Parathyroid adenoma (tissue), 2 donors: ENCODE data around the gene CFAP20DC.
"Not testable (repeated sequence)": the region's sequence is repeated elsewhere in the genome, so short reads cannot be mapped to it uniquely, and the experiment has no call there.

ENCODE experiments used
- H2AFZ ChIP-seq: fragments of 300-600 bp; sonication (generic); one replicate; pipeline ENCODE4 v1.7.0; 2017; ENCODE audit warnings: antibody characterized with exemption, mild to moderate bottlenecking
- H3K27ac ChIP-seq: fragments of 300-600 bp; sonication (generic); one replicate; pipeline ENCODE4 v1.7.0; 2017
- H3K27me3 ChIP-seq: fragments of 300-600 bp; sonication (generic); one replicate; pipeline ENCODE4 v1.7.0; 2017; ENCODE audit warnings: low read length; ENCODE audit not compliant: control insufficient read depth, insufficient read depth
- H3K36me3 ChIP-seq: fragments of 300-600 bp; sonication (generic); one replicate; pipeline ENCODE4 v1.7.0; 2017; ENCODE audit warnings: low read length; ENCODE audit not compliant: control insufficient read depth, insufficient read depth
- H3K4me1 ChIP-seq: fragments of 300-600 bp; sonication (generic); one replicate; pipeline ENCODE4 v1.7.0; 2017; ENCODE audit warnings: control low read depth
- H3K4me2 ChIP-seq: fragments of 300-600 bp; sonication (generic); one replicate; pipeline ENCODE4 v1.7.0; 2017; ENCODE audit warnings: low read length
- H3K4me3 ChIP-seq: fragments of 300-600 bp; sonication (generic); one replicate; pipeline ENCODE4 v1.7.0; 2017; ENCODE audit warnings: low read depth, low read length
- H3K79me2 ChIP-seq: fragments of 300-600 bp; sonication (generic); one replicate; pipeline ENCODE4 v1.7.0; 2017; ENCODE audit warnings: control low read depth
- H3K9ac ChIP-seq: fragments of 300-600 bp; sonication (generic); one replicate; pipeline ENCODE4 v1.7.0; 2017; ENCODE audit warnings: mild to moderate bottlenecking
- H3K9me3 ChIP-seq: fragments of 300-600 bp; sonication (generic); one replicate; pipeline ENCODE4 v1.7.0; 2017; ENCODE audit warnings: low read length; ENCODE audit not compliant: control insufficient read depth
- CTCF ChIP-seq: fragments of 300-600 bp; sonication (generic); IDR thresholded peaks from one replicate; pipeline ENCODE4 v1.7.0; 2017; ENCODE audit warnings: antibody characterized with exemption, mild to moderate bottlenecking
- donor health status: primary hyperparathyroidism.

The CFAP20DC gene

GRCh38 chr3:58833491-58833890, 216.3 kb downstream of the CFAP20DC start:
- Histone ChIP-seq H3K27ac (no peak overlapping the region), H3K4me3 (no peak overlapping the region), H3K9me3 (no peaks in the 10 kb centered on the region), H3K36me3 (no peaks in the 10 kb centered on the region), H3K4me1 (no peaks in the 10 kb centered on the region), H3K27me3 (no peaks in the 10 kb centered on the region), H3K79me2 (no peaks in the 10 kb centered on the region), H3K9ac (no peak overlapping the region), H3K4me2 (no peak overlapping the region), H2AFZ (no peak overlapping the region)
- no peak for TF ChIP-seq CTCF

- Histone ChIP-seq H2AFZ (no peak overlapping the region), H3K79me2 (no peaks in the 10 kb centered on the region), H3K27ac (no peak overlapping the region), H3K27me3 (no peaks in the 10 kb centered on the region), H3K9me3 (no peaks in the 10 kb centered on the region), H3K4me1 (no peaks in the 10 kb centered on the region), H3K9ac (no peak overlapping the region), H3K4me3 (no peak overlapping the region), H3K4me2 (no peak overlapping the region), H3K36me3 (no peaks in the 10 kb centered on the region)
- no peak for TF ChIP-seq CTCF
These were observed 220.4 kb downstream of the CFAP20DC start for GRCh38 chr3:58829321-58830000.

- Histone ChIP-seq H3K36me3 (no peaks in the 10 kb centered on the region), H2AFZ (no peak overlapping the region), H3K9ac (no peak overlapping the region), H3K4me1 (no peaks in the 10 kb centered on the region), H3K4me3 (no peak overlapping the region), H3K27ac (no peak overlapping the region), H3K9me3 (no peaks in the 10 kb centered on the region), H3K27me3 (no peaks in the 10 kb centered on the region), H3K79me2 (no peaks in the 10 kb centered on the region), H3K4me2 (no peak overlapping the region)
- no peak for TF ChIP-seq CTCF
These were observed 225.0 kb downstream of the CFAP20DC start for GRCh38 chr3:58824777-58825176.

- no peak overlapping the region for H3K9ac ChIP-seq
- H3K27ac ChIP-seq: no peak overlapping the region
These were observed 225.5 kb downstream of the CFAP20DC start for GRCh38 chr3:58824285-58824684.

GRCh38 chr3:58806551-58807244, 243.1 kb downstream of the CFAP20DC start:
- H3K9ac ChIP-seq, H3K27ac ChIP-seq, H3K4me2 ChIP-seq, H3K9me3 ChIP-seq, H3K79me2 ChIP-seq, H3K27me3 ChIP-seq, H3K36me3 ChIP-seq, H2AFZ ChIP-seq, H3K4me3 ChIP-seq, H3K4me1 ChIP-seq: not testable (repeated sequence)

More at GRCh38 chr3:58824285-58824684, 225.5 kb downstream of the CFAP20DC start:
- Histone ChIP-seq H3K4me3 (no peak overlapping the region), H3K9me3 (no peaks in the 10 kb centered on the region), H3K79me2 (no peaks in the 10 kb centered on the region), H2AFZ (no peak overlapping the region), H3K36me3 (no peaks in the 10 kb centered on the region), H3K4me1 (no peaks in the 10 kb centered on the region), H3K27me3 (no peaks in the 10 kb centered on the region), H3K4me2 (no peak overlapping the region)
- TF ChIP-seq CTCF: no peak
